CD4-positive, alpha-beta T cell treated with Interleukin-17A for 1 hour (primary cell): ENCODE data around the gene COX6A2.
A peak's percentile ranks its signal among the peaks of the same experiment; 100 is the strongest.

ENCODE experiments used
- DNase-seq: peaks from one replicate; pipeline ENCODE4 v3.0.0-alpha.2; 2020

COX6A2 gene

DNA sequence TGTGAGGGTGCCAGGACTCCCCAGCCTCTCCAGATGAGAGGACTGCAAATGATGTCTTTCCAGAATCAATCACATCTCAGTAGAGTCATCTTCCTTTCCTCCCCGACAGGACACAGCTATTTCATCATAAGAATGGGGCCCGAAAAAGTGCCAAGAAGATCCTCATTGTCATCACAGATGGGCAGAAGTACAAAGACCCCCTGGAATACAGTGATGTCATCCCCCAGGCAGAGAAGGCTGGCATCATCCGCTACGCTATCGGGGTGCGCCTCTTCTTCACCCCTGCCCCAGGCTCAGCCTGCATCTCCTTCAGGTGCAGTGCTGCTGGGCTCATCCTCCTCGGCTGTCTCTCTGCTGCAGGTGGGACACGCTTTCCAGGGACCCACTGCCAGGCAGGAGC lies 20.8 kb downstream of the COX6A2 start:
- no peak for DNase-seq

DNA sequence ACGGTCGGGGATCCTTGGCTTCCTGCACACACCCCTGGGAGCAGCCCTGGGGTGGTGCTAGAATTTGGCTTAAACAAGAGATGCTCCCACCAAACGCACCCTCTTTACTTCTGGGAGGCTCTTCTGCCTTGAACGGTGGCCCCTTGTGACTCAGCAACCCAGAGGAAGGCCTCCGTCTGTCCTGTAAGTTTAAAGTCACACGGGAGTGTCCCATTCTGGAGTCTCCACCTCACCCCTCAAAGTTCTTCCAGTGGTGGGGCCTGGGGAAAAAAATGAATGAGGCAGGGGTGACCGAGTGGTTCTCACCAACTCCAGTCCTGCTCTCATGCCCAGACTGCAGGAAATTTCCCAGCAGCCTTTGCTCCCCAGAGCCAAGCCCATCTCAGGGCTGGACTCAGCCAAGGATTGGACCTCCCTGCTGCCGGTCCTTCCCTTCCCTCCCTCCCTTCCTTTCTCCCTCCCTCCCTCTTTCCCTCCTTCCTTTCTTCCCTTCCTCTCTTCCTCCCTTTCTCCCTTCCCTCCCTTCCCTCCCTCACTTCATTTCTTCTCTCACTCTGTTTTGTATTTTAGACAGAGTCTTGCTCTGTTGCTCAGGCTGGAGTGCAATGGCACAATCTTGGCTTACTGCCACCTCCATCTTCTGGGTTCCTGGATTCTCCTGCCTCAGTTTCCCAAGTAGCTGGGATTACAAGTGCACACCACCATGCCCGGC lies 23.7 kb downstream of the COX6A2 start:
- DNase-seq: no peak

DNA sequence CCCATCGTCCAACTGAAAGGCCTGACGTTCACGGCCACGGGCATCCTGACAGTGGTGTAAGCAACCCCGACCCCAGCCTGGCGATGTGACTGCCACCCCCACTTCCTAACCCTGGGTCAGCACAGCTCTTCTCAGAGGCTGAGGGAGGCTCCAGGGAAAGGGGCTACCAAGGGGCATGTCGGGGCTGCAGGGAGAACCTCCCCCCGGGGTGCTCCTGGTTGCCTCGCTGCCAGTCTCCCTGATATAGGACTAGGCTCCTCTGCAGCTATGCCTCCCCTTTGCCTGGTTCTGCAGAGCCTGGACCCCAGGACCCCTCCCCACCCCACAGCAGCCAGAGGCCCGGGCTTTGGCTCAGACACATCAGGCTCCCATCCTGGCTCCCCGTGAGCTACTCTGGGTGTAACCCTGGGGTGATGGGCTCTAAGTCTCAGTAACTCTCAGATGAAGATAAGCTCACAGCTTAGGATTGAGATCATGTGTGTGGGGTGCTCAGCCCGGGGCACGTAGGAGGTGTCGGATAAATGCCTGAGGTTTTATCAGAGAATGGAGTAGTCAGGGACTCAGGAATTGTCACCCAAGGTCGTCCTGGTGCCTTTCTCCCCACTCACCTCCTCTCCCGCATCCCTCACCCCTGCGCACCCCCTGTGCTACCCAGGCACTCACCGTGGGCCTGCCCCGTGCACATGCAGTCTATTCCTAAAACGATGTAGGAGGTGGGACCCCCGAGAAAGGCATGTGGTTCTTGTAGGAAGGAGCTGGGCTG lies 24.4 kb downstream of the COX6A2 start:
- no peak for DNase-seq

DNA sequence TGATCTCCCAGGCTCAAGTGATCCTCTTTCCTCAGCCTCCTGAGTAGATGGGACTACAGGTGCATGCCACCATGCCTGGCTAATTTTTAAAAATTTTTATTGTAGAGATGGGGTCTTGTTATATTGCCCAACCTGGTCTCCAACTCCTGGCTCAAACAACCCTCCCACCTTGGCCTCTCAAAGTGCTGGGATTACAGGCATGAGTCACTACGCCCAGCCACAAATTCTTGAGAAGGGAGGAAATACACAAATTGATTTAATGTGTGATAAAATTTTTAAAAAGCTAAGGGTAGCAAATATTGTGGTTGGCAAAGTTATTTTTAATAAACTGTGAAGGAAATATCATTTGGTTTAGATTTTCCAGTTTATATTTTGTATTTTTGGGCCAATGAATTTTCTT lies 25.5 kb downstream of the COX6A2 start:
- no peak for DNase-seq

DNA sequence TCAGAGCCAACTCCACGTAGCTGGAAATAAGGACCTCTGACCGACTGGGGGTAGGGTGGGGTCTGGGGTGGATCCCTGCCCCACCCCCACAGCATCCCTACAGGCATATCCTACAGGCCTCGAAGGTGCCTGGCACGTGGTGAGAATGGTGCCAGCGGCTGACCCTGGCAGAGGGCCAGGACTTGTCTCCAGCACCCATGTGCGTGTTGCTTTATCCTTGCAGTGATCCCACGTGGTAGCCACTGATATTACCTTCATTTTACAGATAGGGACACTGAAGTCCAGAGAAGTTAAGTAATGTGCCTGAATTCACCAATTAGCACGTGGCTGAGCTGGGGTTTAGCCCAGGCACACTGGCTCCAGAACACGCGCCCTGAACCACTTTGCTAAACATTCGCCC lies 26.7 kb downstream of the COX6A2 start:
- DNase-seq: no peak

DNA sequence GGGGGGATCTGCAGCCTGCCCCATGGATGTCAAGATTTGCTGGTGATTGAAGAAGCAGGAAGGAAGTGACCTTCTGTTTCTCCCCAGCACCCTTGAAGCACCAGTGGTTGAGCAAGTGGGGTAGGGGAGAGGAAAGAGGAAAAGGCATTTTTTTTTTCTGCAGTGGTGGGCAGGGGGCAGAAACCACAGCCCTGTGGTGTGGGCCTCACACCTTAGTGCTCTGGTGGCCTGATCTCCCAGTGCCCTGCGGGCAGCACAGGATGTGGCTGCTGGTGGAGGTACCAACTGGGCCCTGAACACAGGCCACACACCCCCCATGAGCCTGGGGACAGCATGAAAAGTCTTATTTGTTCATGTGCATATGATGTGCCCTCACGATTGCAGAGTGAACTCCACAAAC lies 28.0 kb downstream of the COX6A2 start:
- peak; percentile 26 for DNase-seq

DNA sequence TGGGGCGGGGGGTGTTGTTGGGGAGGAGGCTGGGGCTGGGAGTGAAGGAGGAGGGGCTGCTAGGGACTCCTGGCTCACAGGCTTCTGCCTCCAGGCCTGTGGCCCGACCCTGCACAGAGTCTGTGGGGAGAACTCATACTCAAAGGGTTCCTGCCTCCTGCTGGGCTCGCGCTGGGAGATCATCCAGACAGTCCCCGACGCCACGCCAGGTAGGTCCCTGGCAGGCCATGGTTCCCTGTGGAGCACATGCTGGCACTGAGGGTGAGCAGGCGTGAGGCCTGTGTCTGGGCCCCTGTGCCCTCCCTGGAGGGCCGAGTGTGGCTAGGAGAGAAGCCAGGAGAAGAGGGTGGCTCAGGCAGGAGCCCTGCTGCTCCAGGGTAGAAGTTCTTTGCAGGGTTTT lies 30.5 kb downstream of the COX6A2 start:
- DNase-seq: no peak

DNA sequence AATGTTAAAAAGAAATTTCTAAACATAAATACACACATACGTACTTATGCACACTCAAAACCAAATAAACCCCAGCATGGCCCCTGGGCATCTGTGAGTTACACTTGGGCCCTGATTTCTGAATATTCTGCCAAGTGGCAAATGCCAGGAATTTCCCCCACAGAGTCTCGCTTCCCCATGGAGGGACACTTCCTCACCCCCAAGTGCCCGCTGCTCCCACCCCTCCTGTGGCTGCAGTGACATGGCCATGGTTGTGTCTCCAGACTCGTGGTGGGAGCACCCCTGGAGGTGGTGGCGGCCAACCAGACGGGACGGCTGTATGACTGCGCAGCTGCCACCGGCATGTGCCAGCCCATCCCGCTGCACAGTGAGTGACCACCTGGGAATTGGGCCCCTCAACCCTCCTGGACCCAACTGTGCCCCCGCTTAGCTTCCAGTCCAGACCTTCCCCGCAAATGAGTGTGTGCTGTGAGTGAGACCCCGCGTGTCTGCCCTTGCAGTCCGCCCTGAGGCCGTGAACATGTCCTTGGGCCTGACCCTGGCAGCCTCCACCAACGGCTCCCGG lies 31.0 kb downstream of the COX6A2 start:
- no peak for DNase-seq

DNA sequence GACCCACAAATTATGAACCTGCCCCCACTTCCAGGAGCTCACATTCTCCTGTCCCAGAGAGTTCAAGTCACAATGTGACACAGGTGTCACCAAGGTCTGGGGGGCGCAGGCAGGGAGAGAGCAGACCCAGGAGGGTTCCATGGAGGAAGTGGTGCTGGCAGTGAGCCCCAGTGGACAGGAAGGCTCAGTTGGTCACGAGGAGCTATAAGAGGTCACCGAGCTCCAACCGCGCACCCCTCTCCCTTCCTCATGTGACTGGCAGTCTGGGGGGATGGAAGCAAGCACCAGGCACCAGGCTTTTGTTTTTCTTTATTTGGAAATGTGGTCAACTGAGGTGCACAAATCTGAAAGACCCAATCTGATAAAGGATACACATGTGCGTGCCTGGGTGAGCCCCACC lies 32.5 kb downstream of the COX6A2 start:
- no peak for DNase-seq

DNA sequence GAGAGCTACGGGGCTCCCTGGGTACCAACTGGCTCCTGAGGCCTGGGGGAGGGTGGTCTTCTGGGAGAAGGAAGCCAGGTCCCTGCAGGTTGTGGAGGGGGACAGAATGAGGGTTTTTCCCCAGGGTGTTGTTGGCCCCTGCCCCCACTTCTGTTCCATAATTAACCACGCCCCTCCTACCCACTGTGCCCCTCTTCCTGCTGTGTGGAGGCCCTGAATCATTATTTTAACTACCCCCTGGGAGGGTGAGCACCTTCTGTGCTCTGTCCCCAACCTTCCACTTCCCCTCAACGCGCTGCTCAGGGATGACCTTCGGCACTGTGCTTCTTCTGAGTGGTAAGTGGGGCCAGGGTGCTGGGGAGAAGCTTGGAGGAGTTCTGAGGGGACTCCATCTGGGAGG lies 35.1 kb downstream of the COX6A2 start, which contains the start of gene ITGAD:
Gene ITGAD (plus strand): TSS at position 280 of the 400 bp plus-strand sequence. CDS start 26 bp downstream, at position 306.
- no peak for DNase-seq

DNA sequence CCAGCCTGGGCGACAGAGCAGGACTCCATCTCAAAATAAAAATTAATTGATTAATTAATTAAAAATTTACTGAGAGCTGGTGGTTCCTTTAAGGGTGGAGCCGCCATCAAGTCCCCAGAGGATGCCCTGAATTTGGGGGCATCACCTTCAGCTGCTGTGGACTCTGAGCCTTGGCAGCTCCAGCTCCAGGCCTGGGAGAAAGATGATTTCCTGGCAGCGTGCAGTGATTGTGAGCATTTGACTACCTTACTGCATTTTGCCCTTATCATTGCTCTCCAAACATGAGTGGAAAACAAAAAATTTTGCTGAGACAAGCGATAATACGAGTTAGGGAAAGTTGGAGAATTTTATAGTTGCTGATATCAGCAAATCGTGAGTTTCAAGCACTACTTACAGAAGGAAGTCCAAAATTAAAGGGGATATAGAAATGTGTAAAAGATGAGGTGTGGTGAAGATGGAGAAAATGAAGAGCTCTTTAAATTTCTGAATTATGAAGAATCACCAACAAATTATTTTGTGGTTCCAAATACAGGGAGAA lies 37.6 kb downstream of the COX6A2 start:
- no peak for DNase-seq

DNA sequence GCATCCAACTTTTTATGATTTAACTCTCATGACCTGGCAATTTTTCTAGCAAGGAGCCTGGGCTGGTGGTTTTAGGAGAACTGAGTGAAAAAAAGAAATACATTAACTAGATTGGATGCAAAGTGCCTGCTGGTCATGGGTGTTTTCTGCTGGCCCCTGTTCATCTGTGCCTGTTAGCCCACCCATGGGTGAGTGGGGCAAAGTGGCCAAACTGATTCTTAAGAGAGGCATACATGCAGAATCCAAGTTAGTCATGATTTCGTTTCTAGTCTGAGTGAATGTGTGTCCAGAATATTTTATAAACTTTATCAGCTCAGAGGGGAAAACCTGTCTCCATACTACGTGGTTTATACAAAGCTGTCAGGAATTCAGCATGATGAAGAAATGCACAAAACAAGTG lies 39.6 kb downstream of the COX6A2 start:
- no peak for DNase-seq

DNA sequence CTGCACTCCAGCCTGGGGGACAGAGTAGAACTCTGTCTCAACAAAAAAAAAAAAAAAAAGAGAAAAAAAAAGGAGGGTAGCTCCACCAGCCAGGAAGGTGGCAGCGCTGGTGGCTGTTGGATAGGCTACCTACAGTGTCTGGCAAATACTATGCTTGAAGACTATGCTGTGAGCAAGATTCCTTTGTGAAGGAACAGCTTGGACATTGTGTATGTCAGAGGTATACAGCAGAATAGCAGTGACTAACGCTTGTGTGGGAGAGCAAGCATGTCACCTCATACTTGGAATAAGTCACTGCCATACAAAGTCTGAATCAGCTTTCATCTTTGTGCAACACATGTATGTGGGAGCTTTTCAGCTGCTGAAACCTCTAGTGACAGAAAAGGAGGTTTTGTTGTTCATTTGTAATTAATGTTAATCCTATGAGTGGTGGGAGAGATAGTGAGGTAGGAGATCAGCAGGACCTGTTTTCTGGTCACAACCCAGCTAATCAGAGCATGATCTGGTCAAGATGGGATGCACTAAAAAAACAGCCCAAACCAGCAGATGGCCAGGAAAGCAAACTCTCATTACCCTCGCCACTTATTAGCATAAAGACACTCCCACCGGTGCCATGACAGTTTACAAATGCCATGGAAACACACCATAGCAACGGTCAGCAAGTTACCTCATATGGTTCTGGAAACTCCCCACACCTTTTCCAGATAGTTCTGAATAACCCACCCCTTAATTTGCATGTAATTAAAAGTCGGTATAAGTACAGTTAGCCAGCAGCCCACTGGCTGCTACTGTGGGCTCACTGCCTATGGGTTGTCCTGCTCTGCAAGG lies 41.8 kb downstream of the COX6A2 start:
- peak; percentile 42 for DNase-seq

DNA sequence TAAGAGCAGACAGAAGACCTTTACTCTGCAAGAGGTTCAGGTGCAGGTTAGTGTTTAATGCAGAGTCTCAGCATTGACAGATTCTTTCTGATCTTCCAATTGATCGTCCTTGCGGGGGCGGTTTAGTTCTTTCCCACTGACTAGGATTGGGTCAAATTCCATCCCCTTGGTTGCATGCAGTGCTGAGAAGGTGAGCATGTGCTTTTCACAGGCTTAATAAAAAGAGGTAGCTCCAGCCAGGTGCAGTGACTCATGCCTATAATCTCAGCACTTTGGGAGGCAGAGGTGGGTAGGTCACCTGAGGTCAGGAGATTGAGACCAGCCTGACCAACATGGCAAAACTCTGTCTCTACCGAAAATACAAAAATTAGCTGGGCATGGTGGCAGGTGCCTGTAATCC lies 42.5 kb downstream of the COX6A2 start:
- no peak for DNase-seq

DNA sequence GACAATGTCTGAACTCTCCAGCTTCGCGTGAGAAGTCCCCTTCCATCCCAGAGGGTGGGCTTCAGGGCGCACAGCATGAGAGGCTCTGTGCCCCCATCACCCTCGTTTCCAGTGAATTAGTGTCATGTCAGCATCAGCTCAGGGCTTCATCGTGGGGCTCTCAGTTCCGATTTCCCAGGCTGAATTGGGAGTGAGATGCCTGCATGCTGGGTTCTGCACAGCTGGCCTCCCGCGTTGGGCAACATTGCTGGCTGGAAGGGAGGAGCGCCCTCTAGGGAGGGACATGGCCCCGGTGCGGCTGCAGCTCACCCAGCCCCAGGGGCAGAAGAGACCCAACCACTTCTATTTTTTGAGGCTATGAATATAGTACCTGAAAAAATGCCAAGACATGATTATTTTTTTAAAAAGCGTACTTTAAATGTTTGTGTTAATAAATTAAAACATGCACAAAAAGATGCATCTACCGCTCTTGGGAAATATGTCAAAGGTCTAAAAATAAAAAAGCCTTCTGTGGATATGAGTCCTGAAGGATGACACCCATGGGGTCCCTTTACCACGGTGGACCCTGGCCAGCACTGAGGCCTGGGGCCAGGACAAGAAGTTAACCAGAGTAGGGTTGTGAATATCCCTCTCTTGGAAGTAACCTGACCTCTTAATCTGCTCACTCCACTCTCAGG lies 45.5 kb downstream of the COX6A2 start:
- peak; percentile 66 for DNase-seq

DNA sequence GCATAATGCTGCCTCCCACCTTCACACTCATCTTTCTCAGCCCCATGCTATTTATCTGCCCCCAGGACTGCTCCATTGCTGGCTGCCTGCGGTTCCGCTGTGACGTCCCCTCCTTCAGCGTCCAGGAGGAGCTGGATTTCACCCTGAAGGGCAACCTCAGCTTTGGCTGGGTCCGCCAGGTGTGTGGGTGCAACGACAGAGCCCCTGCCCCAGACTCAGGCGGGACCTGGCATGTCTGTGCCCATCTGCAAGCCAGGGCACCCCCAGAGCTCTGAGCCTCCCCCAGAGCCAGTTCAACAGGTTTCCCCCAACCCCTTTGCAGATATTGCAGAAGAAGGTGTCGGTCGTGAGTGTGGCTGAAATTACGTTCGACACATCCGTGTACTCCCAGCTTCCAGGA lies 48.0 kb downstream of the COX6A2 start:
- DNase-seq: no peak
